HG02852 (cell line): ENCODE data around the gene KLF2.
A peak's percentile ranks its signal among the peaks of the same experiment; 100 is the strongest.

ENCODE experiments used
- ATAC-seq: cut with Tn5 transposase; IDR thresholded peaks from one replicate; pipeline ENCODE4 v1.9.1; 2021; ENCODE audit warnings: mild to moderate bottlenecking, moderate library complexity; ENCODE audit not compliant: unreplicated experiment

KLF2 gene

GRCh38 chr19:16306728-16307402 is 17.8 kb upstream of the KLF2 start:
- ATAC-seq = no peak

- ATAC-seq = no peak
Measured at GRCh38 chr19:16308081-16308480, 16.5 kb upstream of the KLF2 start.

GRCh38 chr19:16309643-16310042 is 15.0 kb upstream of the KLF2 start:
- ATAC-seq = no peak

GRCh38 chr19:16315825-16316505 is 8.7 kb upstream of the KLF2 start:
- no peak for ATAC-seq

- ATAC-seq = no peak
Measured at GRCh38 chr19:16316506-16316882, 8.1 kb upstream of the KLF2 start.

- no peak for ATAC-seq
Measured at GRCh38 chr19:16319481-16319880, 5.1 kb upstream of the KLF2 start.

GRCh38 chr19:16320987-16321386 is 3.6 kb upstream of the KLF2 start:
- ATAC-seq = no peak

- ATAC-seq = peak; percentile 16
Measured at GRCh38 chr19:16325161-16325527, 518 bp downstream of the KLF2 start.

GRCh38 chr19:16325641-16326400 is 1.2 kb downstream of the KLF2 start:
- ATAC-seq = no peak

GRCh38 chr19:16326401-16327168 is 2.0 kb downstream of the KLF2 start:
- ATAC-seq = no peak

- ATAC-seq = no peak
Measured at GRCh38 chr19:16327169-16327475, 2.5 kb downstream of the KLF2 start.

- no peak for ATAC-seq
Measured at GRCh38 chr19:16327501-16327900, 2.9 kb downstream of the KLF2 start.

GRCh38 chr19:16327911-16328823 is 3.5 kb downstream of the KLF2 start:
- ATAC-seq = no peak

GRCh38 chr19:16328824-16329482 is 4.3 kb downstream of the KLF2 start:
- ATAC-seq = no peak

- ATAC-seq = no peak
Measured at GRCh38 chr19:16330368-16330801, 5.8 kb downstream of the KLF2 start.

- ATAC-seq = no peak
Measured at GRCh38 chr19:16330806-16331690, 6.4 kb downstream of the KLF2 start.

GRCh38 chr19:16333001-16333586 is 8.5 kb downstream of the KLF2 start:
- ATAC-seq = no peak

- no peak for ATAC-seq
Measured at GRCh38 chr19:16334411-16334810, 9.8 kb downstream of the KLF2 start.

- no peak for ATAC-seq
Measured at GRCh38 chr19:16335226-16335625, 10.6 kb downstream of the KLF2 start.
